Measurements from ENCODE around the gene SPRED1.

GRCh38 chr15:38259134-38259533 is 6.5 kb downstream of the SPRED1 start:
- TF ChIP-seq EZH2 (IDR thresholded peaks at IDR 0.05; ENCODE audit: low read depth, unreplicated experiment) (no peak), CREB1 (CRISPR knock-in tag; IDR thresholded peaks at IDR 0.05; ENCODE audit: low read depth) (no peak), CTCF (conservative IDR thresholded peaks at IDR 0.05; ENCODE audit: low read depth in 2 of 2) (no peak), POLR2AphosphoS5 (IDR thresholded peaks at IDR 0.05; ENCODE audit: low read depth) (no peak)

Measured in GM23338 (cell line).